AG04450 (cell line): ENCODE results near the gene DNAI1. TPM values are rescaled to one million over a fixed set of nuclear protein-coding genes. Genes with fewer than 3 reads are reported as not detected.

ENCODE experiments used
- CTCF ChIA-PET: fragments of 300-600, 350-600 bp; formaldehyde crosslinking; extraction: SDS; loops from one replicate; lab custom pipeline; 2022; ENCODE audit warnings: antibody characterized with exemption, inconsistent platforms; lab: Charles Lee
- POLR2A ChIA-PET: fragments of 350-600 bp; formaldehyde crosslinking; extraction: SDS; loops from one replicate; lab custom pipeline; 2021; ENCODE audit warnings: antibody characterized with exemption, inconsistent platforms; lab: Yijun Ruan, JAX
- DNase-seq: peaks from one replicate; pipeline ENCODE4 v3.0.0-alpha.2; 2011; ENCODE audit warnings: low read depth, low spot score
- H3K27ac ChIP-seq: one replicate; pipeline ENCODE4 v1.5.1; 2012; ENCODE audit warnings: low read depth, low read length, control low read depth
- H3K27me3 ChIP-seq: one replicate; pipeline ENCODE4 v1.6.0; 2012; ENCODE audit warnings: low read length; ENCODE audit not compliant: control insufficient read depth, insufficient read depth
- H3K4me3 ChIP-seq: 2 replicates; pipeline ENCODE4 v1.5.1; 2011; ENCODE audit warnings: mild to moderate bottlenecking, low read depth, low read length, control low read depth
- H3K9me3 ChIP-seq: 2 replicates; pipeline ENCODE4 v1.5.1; 2012; ENCODE audit warnings: low read length; ENCODE audit not compliant: control insufficient read depth, insufficient read depth
- CTCF ChIP-seq: IDR thresholded peaks from 2 replicates; pipeline ENCODE4 v1.5.1; 2011; ENCODE audit warnings: low read depth, low read length, control low read depth, inconsistent platforms
- polyA plus RNA-seq: library from polyadenylated mRNA; depleted of rRNA; stranded (reverse); fragments of >200 nt; gene quantifications from 2 replicates; pipeline ENCODE4 v1.2.3, GENCODE V29; 2011

DNAI1 gene
- polyA plus RNA-seq, 1 experiment: not detected

- TF ChIP-seq CTCF: no peak
- no peak for DNase-seq
- no peak overlapping the region for H3K27ac ChIP-seq
- H3K4me3 ChIP-seq: no peak overlapping the region
- H3K27me3 ChIP-seq: peaks cover 37% of the 10 kb centered on the region
- no peaks in the 10 kb centered on the region for H3K9me3 ChIP-seq
- ChIA-PET POLR2A (no interaction called here), CTCF (no interaction called here)
Observed at GRCh38 chr9:34515959-34516358, 57.4 kb downstream of the DNAI1 start.

- CTCF ChIA-PET: no interaction called here
- Histone ChIP-seq H3K27me3 (peaks cover 37% of the 10 kb centered on the region), H3K4me3 (no peak overlapping the region), H3K27ac (no peak overlapping the region), H3K9me3 (no peaks in the 10 kb centered on the region)
- no peak for TF ChIP-seq CTCF
- POLR2A ChIA-PET: no interaction called here
- DNase-seq: no peak
Observed at GRCh38 chr9:34517185-34517584, 58.6 kb downstream of the DNAI1 start.

GRCh38 chr9:34518110-34518616 lies 59.6 kb downstream of the DNAI1 start:
- no peak for DNase-seq
- H3K9me3 ChIP-seq: no peaks in the 10 kb centered on the region
- CTCF ChIA-PET: no interaction called here
- H3K27ac ChIP-seq: no peak overlapping the region
- POLR2A ChIA-PET: no interaction called here
- H3K4me3 ChIP-seq: no peak overlapping the region
- TF ChIP-seq CTCF: no peak
- peaks cover 30% of the 10 kb centered on the region for H3K27me3 ChIP-seq

- no peak for DNase-seq
- no peak for TF ChIP-seq CTCF
- ChIA-PET CTCF (interaction anchor here (1.0 to 1.9 kb wide), 3 partner anchors 18 to 115 kb away, joined by 3 to 8 read pairs (median 4); no protein-coding TSS in a partner anchor), POLR2A (no interaction called here)
- Histone ChIP-seq H3K27ac (no peak overlapping the region), H3K27me3 (peaks cover 30% of the 10 kb centered on the region), H3K4me3 (no peak overlapping the region), H3K9me3 (no peaks in the 10 kb centered on the region)
Observed at GRCh38 chr9:34518896-34519295, 60.3 kb downstream of the DNAI1 start.

GRCh38 chr9:34519321-34520020 lies 60.9 kb downstream of the DNAI1 start:
- Histone ChIP-seq H3K27ac (no peak overlapping the region), H3K27me3 (peaks cover 31% of the 10 kb centered on the region), H3K9me3 (no peaks in the 10 kb centered on the region), H3K4me3 (no peak overlapping the region)
- no peak for DNase-seq
- ChIA-PET CTCF (interaction anchor here (1.0 to 1.9 kb wide), 3 partner anchors 19 to 116 kb away, joined by 3 to 8 read pairs (median 4); no protein-coding TSS in a partner anchor), POLR2A (no interaction called here)
- no peak for TF ChIP-seq CTCF
